Activated CD8-positive, alpha-beta T cell treated with anti-CD3 and anti-CD28 coated beads, Interleukin-2, amount 10 ng/mL, durations not matched to agents 7 days and 5 days (primary cell): ENCODE measurements around the gene PRR35. TPM values are rescaled to one million over a fixed set of nuclear protein-coding genes. Genes with fewer than 3 reads are reported as not detected.

Source experiments
- ATAC-seq: fragments of 150-1000 bp; cut with Tn5 transposase; one replicate; pipeline ENCODE4 v1.10.0; 2021; ENCODE audit warnings: moderate library complexity
- CTCF ChIA-PET: fragments of 350-600 bp; sonication (Branson Sonifier 250); formaldehyde crosslinking; loops from one replicate; lab custom pipeline; 2021; ENCODE audit warnings: antibody characterized with exemption; lab: Charles Lee
- POLR2A ChIA-PET: fragments of 350-600 bp; sonication (Branson Sonifier 250); formaldehyde crosslinking; loops from one replicate; lab custom pipeline; 2021; ENCODE audit warnings: antibody characterized with exemption; lab: Charles Lee
- DNase-seq: peaks from one replicate; pipeline ENCODE4 v3.0.0-alpha.2; 2020
- H3K27ac Mint-ChIP-seq: one replicate; pipeline ENCODE4 v1.8.0; 2021; ENCODE audit warnings: mild to moderate bottlenecking, mixed read lengths
- H3K27me3 Mint-ChIP-seq: one replicate; pipeline ENCODE4 v1.8.0; 2021; ENCODE audit warnings: low read depth, mixed read lengths
- H3K36me3 Mint-ChIP-seq: one replicate; pipeline ENCODE4 v1.8.0; 2021; ENCODE audit warnings: low read depth, mixed read lengths
- H3K4me1 Mint-ChIP-seq: one replicate; pipeline ENCODE4 v1.8.0; 2021; ENCODE audit warnings: low read depth, mixed read lengths
- H3K4me3 Mint-ChIP-seq: one replicate; pipeline ENCODE4 v1.8.0; 2021; ENCODE audit warnings: mild to moderate bottlenecking, mixed read lengths
- H3K9me3 Mint-ChIP-seq: one replicate; pipeline ENCODE4 v1.8.0; 2022; ENCODE audit warnings: mixed read lengths; ENCODE audit not compliant: insufficient read depth
- total RNA-seq, 2 experiments: library from RNA; stranded (reverse); gene quantifications; one replicate each; pipeline ENCODE4 v1.2.3, GENCODE V29; 2021

Gene PRR35
- total RNA-seq, 2 experiments from 2014 or later, result not detected

- Mint-ChIP-seq H3K27ac (no peak overlapping the region), H3K27me3 (no peaks in the 10 kb centered on the region), H3K4me3 (no peak overlapping the region), H3K36me3 (peaks cover 3% of the 10 kb centered on the region), H3K9me3 (no peaks in the 10 kb centered on the region), H3K4me1 (peaks cover 17% of the 10 kb centered on the region)
- CTCF ChIA-PET, result no interaction called here
- ATAC-seq, result no peak
- POLR2A ChIA-PET, result no interaction called here
- DNase-seq, result no peak
These were observed 37.7 kb upstream of the PRR35 start for GRCh38 chr16:522320-523096.

DNA sequence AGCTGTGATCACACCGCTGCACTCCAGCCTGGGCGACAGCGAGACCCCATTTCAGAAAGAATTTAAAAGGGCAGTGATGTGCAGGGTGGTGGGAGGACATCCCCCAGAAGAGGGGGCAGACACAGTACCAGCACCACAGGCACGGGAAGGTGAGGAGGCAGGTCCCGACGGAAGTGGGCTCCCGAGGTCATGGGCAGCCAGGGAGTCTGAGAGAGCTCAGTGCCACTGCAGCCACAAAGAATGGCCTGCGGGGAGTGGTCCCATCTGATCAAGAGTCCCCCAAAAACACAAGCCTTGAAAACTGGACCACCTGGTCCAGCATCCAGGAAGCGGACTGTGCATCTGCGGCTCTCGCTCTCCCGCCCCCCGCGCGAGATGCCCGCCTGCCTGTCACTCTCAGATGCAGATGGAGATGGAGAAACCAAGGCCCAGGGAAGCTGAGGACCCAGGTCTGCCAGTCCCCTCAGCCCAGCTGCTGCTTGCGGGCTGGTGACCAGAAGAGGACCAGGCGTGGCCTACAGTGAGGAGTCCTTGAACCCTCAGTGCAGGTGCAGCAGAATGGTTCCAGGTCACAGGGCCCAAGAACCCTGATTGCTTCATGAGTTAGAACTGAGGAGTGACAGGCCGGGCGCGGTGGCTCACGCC lies 37.0 kb upstream of the PRR35 start:
- H3K4me1 Mint-ChIP-seq, result peaks cover 17% of the 10 kb centered on the region
- DNase-seq (no peak), ATAC-seq (no peak)
- H3K27ac Mint-ChIP-seq, result no peak overlapping the region
- H3K9me3 Mint-ChIP-seq, result no peaks in the 10 kb centered on the region
- POLR2A ChIA-PET, result no interaction called here
- H3K36me3 Mint-ChIP-seq, result peaks cover 3% of the 10 kb centered on the region
- no peaks in the 10 kb centered on the region for H3K27me3 Mint-ChIP-seq
- no peak overlapping the region for H3K4me3 Mint-ChIP-seq
- CTCF ChIA-PET, result no interaction called here

DNA sequence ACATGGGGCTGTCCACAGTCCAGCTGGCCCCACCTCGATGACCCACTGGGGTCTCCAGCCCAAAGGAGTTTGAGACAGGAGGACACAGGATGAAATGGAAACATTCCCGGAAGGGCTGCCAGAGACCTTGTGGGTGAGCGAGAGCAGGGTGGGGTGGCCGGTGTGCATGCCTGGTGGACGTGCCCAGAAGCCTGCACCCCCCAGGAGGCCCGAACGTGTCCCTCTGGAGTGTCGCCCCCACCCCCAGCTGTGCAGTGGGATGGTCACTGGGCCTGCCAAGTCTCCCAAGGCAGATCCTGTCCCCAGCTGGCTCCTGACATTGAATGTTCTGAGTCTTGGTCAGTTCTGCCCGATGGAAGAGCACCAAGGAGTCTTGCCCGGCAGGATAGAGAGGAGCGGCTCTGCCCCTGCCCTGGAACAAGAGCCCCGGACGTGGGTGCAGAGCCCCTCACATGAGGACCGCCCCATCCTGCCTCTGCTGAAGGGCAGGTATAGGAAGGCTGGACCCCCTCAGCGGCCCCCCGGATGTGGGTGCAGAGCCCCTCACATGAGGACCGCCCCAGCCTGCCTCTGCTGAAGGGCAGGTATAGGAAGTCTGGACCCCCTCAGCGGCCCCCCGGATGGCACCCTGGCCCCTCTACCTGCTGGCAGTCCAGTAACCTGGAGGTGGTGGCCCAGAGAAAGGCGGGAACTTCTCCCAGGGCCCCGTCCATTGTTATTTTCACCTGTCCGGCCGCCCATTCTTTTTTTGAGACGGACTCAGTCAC lies 35.7 kb upstream of the PRR35 start:
- POLR2A ChIA-PET, result no interaction called here
- peaks cover 24% of the 10 kb centered on the region for H3K4me1 Mint-ChIP-seq
- no peak for ATAC-seq
- CTCF ChIA-PET, result no interaction called here
- no peaks in the 10 kb centered on the region for H3K27me3 Mint-ChIP-seq
- H3K36me3 Mint-ChIP-seq, result peaks cover 7% of the 10 kb centered on the region
- no peak for DNase-seq
- no peak overlapping the region for H3K4me3 Mint-ChIP-seq
- no peak overlapping the region for H3K27ac Mint-ChIP-seq
- no peaks in the 10 kb centered on the region for H3K9me3 Mint-ChIP-seq

GRCh38 chr16:525123-525519 lies 35.1 kb upstream of the PRR35 start:
- ATAC-seq, result no peak
- peak overlapping the region; percentile 81 for H3K4me3 Mint-ChIP-seq
- no peaks in the 10 kb centered on the region for H3K9me3 Mint-ChIP-seq
- DNase-seq, result no peak
- H3K27ac Mint-ChIP-seq, result peak overlapping the region; percentile 90
- peaks cover 31% of the 10 kb centered on the region for H3K4me1 Mint-ChIP-seq
- H3K36me3 Mint-ChIP-seq, result peaks cover 11% of the 10 kb centered on the region
- CTCF ChIA-PET, result no interaction called here
- H3K27me3 Mint-ChIP-seq, result no peaks in the 10 kb centered on the region
- POLR2A ChIA-PET, result no interaction called here

- ChIA-PET POLR2A (interaction anchor here (0.6 kb wide), 1 partner anchor 143 kb away, joined by 4 read pairs; the partner anchor contains the start of gene RHOT2), CTCF (no interaction called here)
- H3K4me3 Mint-ChIP-seq, result peak overlapping the region; percentile 81
- H3K27me3 Mint-ChIP-seq, result no peaks in the 10 kb centered on the region
- peak; percentile 25 for ATAC-seq
- H3K4me1 Mint-ChIP-seq, result peaks cover 34% of the 10 kb centered on the region
- H3K27ac Mint-ChIP-seq, result peak overlapping the region; percentile 90
- H3K9me3 Mint-ChIP-seq, result no peaks in the 10 kb centered on the region
- DNase-seq, result peak; percentile 77
- peaks cover 13% of the 10 kb centered on the region for H3K36me3 Mint-ChIP-seq
These were observed 34.5 kb upstream of the PRR35 start for GRCh38 chr16:525520-526180.

GRCh38 chr16:526181-527014 lies 33.8 kb upstream of the PRR35 start:
- ATAC-seq (peak; percentile 4), DNase-seq (peak; percentile 42)
- no peaks in the 10 kb centered on the region for H3K9me3 Mint-ChIP-seq
- peak overlapping the region; percentile 81 for H3K4me3 Mint-ChIP-seq
- no peaks in the 10 kb centered on the region for H3K27me3 Mint-ChIP-seq
- ChIA-PET POLR2A (interaction anchor here (0.6 to 1.3 kb wide), 5 partner anchors 11 to 142 kb away, joined by 3 to 4 read pairs (median 3); partner anchors contain the start of genes METTL26, NHLRC4 and RHOT2), CTCF (no interaction called here)
- H3K36me3 Mint-ChIP-seq, result peaks cover 13% of the 10 kb centered on the region
- H3K27ac Mint-ChIP-seq, result peak overlapping the region; percentile 90
- peaks cover 34% of the 10 kb centered on the region for H3K4me1 Mint-ChIP-seq

DNA sequence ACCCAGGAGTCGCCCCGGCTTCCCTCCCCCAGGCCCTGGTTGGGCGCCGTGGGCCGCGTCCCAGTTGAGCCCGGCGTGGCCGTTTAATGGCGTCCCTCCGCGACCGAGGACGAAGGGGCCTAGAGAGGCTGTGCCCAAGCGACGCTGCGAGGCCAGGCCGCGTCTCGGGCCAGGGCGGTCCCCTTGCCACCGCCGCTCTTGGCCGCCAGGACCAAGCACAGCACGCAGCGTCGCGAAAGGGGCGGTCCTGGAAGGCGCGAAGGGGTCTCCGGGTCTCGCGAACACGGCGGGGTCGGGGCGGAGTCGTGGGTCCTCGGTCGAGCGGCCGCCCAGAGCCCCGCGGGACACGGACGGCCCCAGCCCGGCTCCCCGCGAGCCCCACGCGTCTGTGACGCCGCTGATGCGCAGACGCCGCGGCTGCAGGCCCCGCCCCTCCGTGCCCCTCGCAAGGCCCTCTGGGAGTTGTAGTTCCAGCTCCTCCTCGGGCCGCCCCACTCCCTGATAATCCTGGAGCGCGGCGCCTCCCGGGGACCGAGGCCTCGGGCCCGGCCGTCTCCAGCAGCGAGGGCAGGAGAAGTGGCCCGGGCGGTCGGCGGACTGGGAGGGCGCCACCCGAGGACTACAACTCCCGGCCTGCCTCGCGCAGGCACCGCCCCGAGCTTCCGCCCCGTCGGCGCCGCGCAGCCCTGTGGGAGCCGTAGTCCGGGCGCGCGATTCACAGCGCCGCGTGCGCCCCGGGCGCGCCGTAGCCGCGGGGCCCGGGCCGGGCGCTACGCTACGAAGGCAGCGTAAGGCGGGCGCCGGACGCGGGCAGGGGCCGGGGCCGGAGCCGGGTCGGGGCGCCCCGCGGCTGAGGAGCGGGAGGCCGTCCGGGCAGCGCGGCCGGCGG lies 32.9 kb upstream of the PRR35 start, which contains the start of gene CAPN15:
Gene CAPN15 (plus strand): TSS at position 698 of the 889 bp plus-strand sequence. CDS start 19,127 bp downstream, outside the sequence.
- H3K4me3 Mint-ChIP-seq, result peak within 1 kb of the TSS; percentile 93
- peaks cover 34% of the 10 kb centered on the region for H3K4me1 Mint-ChIP-seq
- ATAC-seq (peak; percentile 83), DNase-seq (peak; percentile 86)
- POLR2A ChIA-PET, result interaction anchor here (0.6 to 1.3 kb wide), 7 partner anchors 8 to 156 kb away, joined by 3 to 4 read pairs (median 3); partner anchors contain the start of genes METTL26 and NHLRC4
- peak within 1 kb of the TSS; percentile 95 for H3K27ac Mint-ChIP-seq
- H3K36me3 Mint-ChIP-seq, result peaks cover 13% of the 10 kb centered on the region
- H3K27me3 Mint-ChIP-seq, result no peaks in the 10 kb centered on the region
- H3K9me3 Mint-ChIP-seq, result no peaks in the 10 kb centered on the region
- CTCF ChIA-PET, result interaction anchor here (0.8 kb wide), 1 partner anchor 8 kb away, joined by 4 read pairs; no protein-coding TSS in a partner anchor

- no peaks in the 10 kb centered on the region for H3K9me3 Mint-ChIP-seq
- H3K27me3 Mint-ChIP-seq, result no peaks in the 10 kb centered on the region
- CTCF ChIA-PET, result no interaction called here
- peaks cover 34% of the 10 kb centered on the region for H3K4me1 Mint-ChIP-seq
- POLR2A ChIA-PET, result interaction anchor here (0.8 to 1.4 kb wide), 7 partner anchors 8 to 157 kb away, joined by 3 read pairs; partner anchors contain the start of gene METTL26
- H3K4me3 Mint-ChIP-seq, result peak overlapping the region; percentile 93
- peaks cover 13% of the 10 kb centered on the region for H3K36me3 Mint-ChIP-seq
- peak overlapping the region; percentile 95 for H3K27ac Mint-ChIP-seq
- DNase-seq, result peak; percentile 46
- peak; percentile 7 for ATAC-seq
These were observed 31.8 kb upstream of the PRR35 start for GRCh38 chr16:528111-529011.

DNA sequence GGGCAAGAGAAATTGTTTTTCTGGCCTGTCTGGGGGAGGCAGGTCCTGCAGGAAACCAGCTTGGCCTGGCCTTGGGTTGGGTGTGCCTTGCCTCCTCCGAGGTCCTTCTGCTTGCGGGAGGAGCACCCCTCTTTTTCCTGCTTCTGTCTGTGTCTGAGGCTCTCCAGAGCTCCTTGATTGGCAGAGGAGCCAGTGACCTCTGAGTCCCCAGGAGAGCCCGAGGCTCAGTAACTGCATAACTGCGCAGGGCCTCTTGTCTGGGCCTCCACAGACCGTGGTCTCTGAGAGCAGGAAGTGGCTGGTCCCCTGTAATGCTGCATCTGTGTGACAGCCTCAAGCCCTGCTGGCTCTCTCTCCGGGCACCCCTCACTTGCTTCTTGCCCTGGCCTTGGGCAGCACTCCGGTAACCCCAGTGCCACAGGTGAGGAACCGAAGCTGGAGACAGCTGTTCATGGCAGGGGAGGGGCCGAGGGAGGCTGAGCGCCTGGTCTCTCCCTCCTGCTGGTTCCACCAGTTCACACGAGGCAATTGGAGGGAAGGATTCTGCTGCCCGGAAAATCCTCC lies 31.1 kb upstream of the PRR35 start:
- H3K4me3 Mint-ChIP-seq, result peak overlapping the region; percentile 93
- peaks cover 33% of the 10 kb centered on the region for H3K4me1 Mint-ChIP-seq
- DNase-seq (peak; percentile 67), ATAC-seq (peak; percentile 18)
- ChIA-PET POLR2A (interaction anchor here (0.8 to 1.4 kb wide), 5 partner anchors 8 to 60 kb away, joined by 3 read pairs; no protein-coding TSS in a partner anchor), CTCF (no interaction called here)
- peak overlapping the region; percentile 95 for H3K27ac Mint-ChIP-seq
- H3K9me3 Mint-ChIP-seq, result no peaks in the 10 kb centered on the region
- H3K27me3 Mint-ChIP-seq, result no peaks in the 10 kb centered on the region
- H3K36me3 Mint-ChIP-seq, result peaks cover 13% of the 10 kb centered on the region
